CD4-positive, alpha-beta T cell (primary cell): Measurements from ENCODE around the gene EFCAB14. TPM values are rescaled to one million over a fixed set of nuclear protein-coding genes. Genes with fewer than 3 reads are reported as not detected.

Experiments
- ATAC-seq: fragments of 200-7000 bp; cut with Tn5 transposase; one replicate; pipeline ENCODE4 v1.10.0; 2022; ENCODE audit warnings: mild to moderate bottlenecking; ENCODE audit not compliant: poor library complexity
- CTCF ChIA-PET: fragments of 350-600 bp; sonication (Branson Sonifier 250); formaldehyde crosslinking; loops from one replicate; lab custom pipeline; 2021; ENCODE audit warnings: antibody characterized with exemption, inconsistent platforms; lab: Charles Lee
- POLR2A ChIA-PET: fragments of 350-600 bp; sonication (Branson Sonifier 250); formaldehyde crosslinking; loops from one replicate; lab custom pipeline; 2021; ENCODE audit warnings: antibody characterized with exemption, inconsistent platforms; lab: Charles Lee
- DNase-seq, 14 experiments: peaks; one replicate each; pipeline ENCODE4 v3.0.0-alpha.2; 2013 to 2020; ENCODE audit warnings: mixed read lengths in 2 of 14
- H3K27ac ChIP-seq, 2 donors: one replicate each; pipeline versions ENCODE4 v1.5.1 to v1.7.0; 2013; ENCODE audit warnings: low read length in 2 of 2, low read depth in 1 of 2, mild to moderate bottlenecking in 1 of 2
- H3K27me3 ChIP-seq, 2 experiments: 1 replicate in 1 of 2; 2 replicates in 1 of 2; pipeline versions ENCODE4 v1.6.1 to v1.7.0; 2013; ENCODE audit warnings: low read length in 2 of 2, control low read depth in 1 of 2, mild to moderate bottlenecking in 1 of 2, moderate library complexity in 1 of 2; ENCODE audit not compliant: insufficient read depth in 2 of 2, control insufficient read depth in 1 of 2
- H3K36me3 ChIP-seq: one replicate; pipeline ENCODE4 v1.6.1; 2013; ENCODE audit warnings: low read length, control low read depth; ENCODE audit not compliant: insufficient read depth
- H3K4me1 ChIP-seq: one replicate; pipeline ENCODE4 v1.6.1; 2013; ENCODE audit warnings: low read length, control low read depth; ENCODE audit not compliant: insufficient read depth
- H3K4me3 ChIP-seq: one replicate; pipeline ENCODE4 v1.5.1; 2013; ENCODE audit warnings: mild to moderate bottlenecking, low read length, moderate library complexity
- H3K9me3 ChIP-seq, 2 experiments: 1 replicate in 1 of 2; 2 replicates in 1 of 2; pipeline versions ENCODE4 v1.6.1 to v1.7.0; 2013; ENCODE audit warnings: low read length in 2 of 2, mild to moderate bottlenecking in 2 of 2, control low read depth in 1 of 2, moderate library complexity in 1 of 2; ENCODE audit not compliant: control insufficient read depth in 1 of 2, insufficient read depth in 1 of 2
- H3K27ac Mint-ChIP-seq: one replicate; pipeline ENCODE4 v1.8.0; 2020; ENCODE audit warnings: mixed read lengths
- H3K27me3 Mint-ChIP-seq: one replicate; pipeline ENCODE4 v1.8.0; 2021; ENCODE audit warnings: mixed read lengths
- H3K36me3 Mint-ChIP-seq: one replicate; pipeline ENCODE4 v1.8.0; 2021; ENCODE audit warnings: low read depth, mixed read lengths
- H3K4me1 Mint-ChIP-seq: one replicate; pipeline ENCODE4 v1.8.0; 2021; ENCODE audit warnings: low read depth, mixed read lengths
- H3K4me3 Mint-ChIP-seq: one replicate; pipeline ENCODE4 v1.8.0; 2020; ENCODE audit warnings: mild to moderate bottlenecking, mixed read lengths
- H3K9me3 Mint-ChIP-seq: one replicate; pipeline ENCODE4 v1.8.0; 2020; ENCODE audit warnings: mixed read lengths
- CTCF ChIP-seq: fragments of 200-600 bp; IDR thresholded peaks from one replicate; pipeline ENCODE4 v1.8.0; 2022; ENCODE audit warnings: antibody characterized with exemption, mild to moderate bottlenecking
- intact Hi-C, 2 experiments: fragments of 100-400 bp; cut with DNase I in 1 of 2; cut with micrococcal nuclease in 1 of 2; formaldehyde crosslinking; loops; one replicate each; pipeline versions ENCODE4 v1.15.1 to v1.9.0; 2023 to 2025; cut with DNase I, micrococcal nuclease
- total RNA-seq, 174 experiments: library from RNA in 2 of 174; stranded (reverse) in 2 of 174; gene quantifications; one replicate each; pipeline ENCODE4 v1.2.3 and lab custom pipeline; 2021 to 2026

Gene EFCAB14
- total RNA-seq, 2 experiments from 2014 or later: 36.8 to 38.3 TPM

GRCh38 chr1:46682064-46682463, 36.9 kb downstream of the EFCAB14 start:
- Histone ChIP-seq H3K27me3 (no peaks in the 10 kb centered on the region), H3K4me3 (no peak overlapping the region), H3K36me3 (peaks cover 88% of the 10 kb centered on the region), H3K9me3 (no peaks in the 10 kb centered on the region), H3K4me1 (peaks cover 6% of the 10 kb centered on the region), H3K27ac (no peak overlapping the region)
- no peaks in the 10 kb centered on the region for H3K9me3 Mint-ChIP-seq
- ChIA-PET CTCF (no interaction called here), POLR2A (no interaction called here)
- no peaks in the 10 kb centered on the region for H3K27me3 Mint-ChIP-seq
- intact Hi-C loops: no loop called here
- H3K36me3 Mint-ChIP-seq: peaks cover 97% of the 10 kb centered on the region
- H3K27ac Mint-ChIP-seq: no peak overlapping the region
- H3K4me3 Mint-ChIP-seq: no peak overlapping the region
- ATAC-seq (no peak), DNase-seq (no peak)
- TF ChIP-seq CTCF: no peak
- peaks cover 7% of the 10 kb centered on the region for H3K4me1 Mint-ChIP-seq

GRCh38 chr1:46681333-46682034, 37.4 kb downstream of the EFCAB14 start:
- Mint-ChIP-seq H3K36me3 (peaks cover 97% of the 10 kb centered on the region), H3K27ac (no peak overlapping the region), H3K9me3 (no peaks in the 10 kb centered on the region), H3K4me3 (no peak overlapping the region), H3K4me1 (peaks cover 8% of the 10 kb centered on the region), H3K27me3 (no peaks in the 10 kb centered on the region)
- ChIA-PET POLR2A (no interaction called here), CTCF (no interaction called here)
- DNase-seq (no peak), ATAC-seq (no peak)
- H3K4me1 ChIP-seq: peaks cover 8% of the 10 kb centered on the region
- no peaks in the 10 kb centered on the region for H3K9me3 ChIP-seq
- no peaks in the 10 kb centered on the region for H3K27me3 ChIP-seq
- no peak overlapping the region for H3K27ac ChIP-seq
- peaks cover 83% of the 10 kb centered on the region for H3K36me3 ChIP-seq
- intact Hi-C loops: no loop called here
- TF ChIP-seq CTCF: no peak
- no peak overlapping the region for H3K4me3 ChIP-seq

GRCh38 chr1:46679789-46680573, 38.9 kb downstream of the EFCAB14 start:
- peaks cover 68% of the 10 kb centered on the region for H3K36me3 ChIP-seq
- no peak overlapping the region for H3K27ac ChIP-seq
- H3K27ac Mint-ChIP-seq: no peak overlapping the region
- H3K4me1 Mint-ChIP-seq: peaks cover 22% of the 10 kb centered on the region
- H3K9me3 Mint-ChIP-seq: no peaks in the 10 kb centered on the region
- intact Hi-C loops: no loop called here
- no peak overlapping the region for H3K4me3 Mint-ChIP-seq
- H3K36me3 Mint-ChIP-seq: peaks cover 94% of the 10 kb centered on the region
- H3K4me1 ChIP-seq: peaks cover 11% of the 10 kb centered on the region
- DNase-seq: no peak
- H3K4me3 ChIP-seq: no peak overlapping the region
- ATAC-seq: no peak
- no peaks in the 10 kb centered on the region for H3K9me3 ChIP-seq
- ChIA-PET POLR2A (no interaction called here), CTCF (no interaction called here)
- H3K27me3 Mint-ChIP-seq: no peaks in the 10 kb centered on the region
- H3K27me3 ChIP-seq: no peaks in the 10 kb centered on the region
- TF ChIP-seq CTCF: no peak
